PFSK-1 (cell line): ENCODE data around the gene PHF12.

Experiments used
- FOXP2 ChIP-seq: optimal IDR thresholded peaks from 2 replicates; pipeline ENCODE3; 2011; ENCODE audit warnings: borderline replicate concordance, control low read depth, inconsistent platforms; ENCODE audit not compliant: insufficient read depth; ENCODE audit errors: extremely low read length, extremely low read depth
- POLR2AphosphoS5 ChIP-seq: IDR thresholded peaks from 2 replicates; pipeline ENCODE4 v1.6.1; 2012; ENCODE audit warnings: low read depth, mild to moderate bottlenecking, control low read depth, low read length, moderate library complexity
- REST ChIP-seq, 2 experiments: IDR thresholded peaks; 2 replicates each; pipeline versions ENCODE4 v1.6.1 to v1.8.0; 2011 to 2012; ENCODE audit warnings: low read depth in 2 of 2, low read length in 2 of 2, control low read depth in 1 of 2, inconsistent platforms in 1 of 2, mild to moderate bottlenecking in 1 of 2, moderate library complexity in 1 of 2; ENCODE audit not compliant: insufficient read depth in 1 of 2
- SIN3A ChIP-seq: IDR thresholded peaks from 2 replicates; pipeline ENCODE4 v1.6.1; 2012; ENCODE audit warnings: mild to moderate bottlenecking, low read length, moderate library complexity, borderline replicate concordance; ENCODE audit not compliant: insufficient read depth
- TAF1 ChIP-seq: IDR thresholded peaks from 2 replicates; pipeline ENCODE4 v1.6.1; 2012; ENCODE audit warnings: low read length, control low read depth, borderline replicate concordance; ENCODE audit not compliant: insufficient read depth

- TF ChIP-seq POLR2AphosphoS5 (no peak), TAF1 (no peak), REST (IDR thresholded peaks at IDR 0.05; ENCODE audit: insufficient read depth in 1 of 2, low read depth in 2 of 2, low read length in 2 of 2) (no peak), SIN3A (no peak), FOXP2 (no peak)
Measured at GRCh38 chr17:28912938-28913333, 38.4 kb downstream of the PHF12 start.
